HEK293 (cell line): Measurements from ENCODE around the gene PODN.

ENCODE experiments used
- BCL11A ChIP-seq: fragments of 450-650 bp; formaldehyde crosslinking; IDR thresholded peaks from 2 replicates; pipeline ENCODE4 v1.5.1; 2016; ENCODE audit warnings: low read depth, missing biosample characterization, missing genetic modification characterization
- MZF1 ChIP-seq: fragments of 450-650 bp; formaldehyde crosslinking; IDR thresholded peaks from 2 replicates; pipeline ENCODE4 v1.5.1; 2017; ENCODE audit warnings: missing biosample characterization, missing genetic modification characterization, borderline replicate concordance
- TRIM28 ChIP-seq: IDR thresholded peaks from 2 replicates; pipeline ENCODE4 v1.6.1; 2011; ENCODE audit warnings: low read length, control low read depth, borderline replicate concordance
- ZBTB21 ChIP-seq: fragments of 450-650 bp; formaldehyde crosslinking; IDR thresholded peaks from 2 replicates; pipeline ENCODE4 v1.5.1; 2017; ENCODE audit warnings: missing biosample characterization, missing genetic modification characterization
- ZBTB7A ChIP-seq: fragments of 450-650 bp; formaldehyde crosslinking; IDR thresholded peaks from 2 replicates; pipeline ENCODE4 v1.5.1; 2016; ENCODE audit warnings: low read depth, missing biosample characterization, missing genetic modification characterization
- ZNF311 ChIP-seq: fragments of 450-650 bp; formaldehyde crosslinking; IDR thresholded peaks from 2 replicates; pipeline ENCODE4 v1.5.1; 2017; ENCODE audit warnings: missing biosample characterization, missing genetic modification characterization, borderline replicate concordance
- ZNF837 ChIP-seq: fragments of 450-650 bp; formaldehyde crosslinking; IDR thresholded peaks from 2 replicates; pipeline ENCODE4 v1.5.1; 2016; ENCODE audit warnings: missing biosample characterization, missing genetic modification characterization
- TF ChIP-seq, protein P1 (sequence below): fragments of 450-650 bp; formaldehyde crosslinking; IDR thresholded peaks from 2 replicates; pipeline ENCODE4 v1.5.1; 2016; ENCODE audit warnings: missing biosample characterization, missing genetic modification characterization
- TF ChIP-seq, protein P2 (sequence below): fragments of 450-650 bp; formaldehyde crosslinking; IDR thresholded peaks from 2 replicates; pipeline ENCODE4 v1.5.1; 2016; ENCODE audit warnings: missing biosample characterization, missing genetic modification characterization

DNA sequence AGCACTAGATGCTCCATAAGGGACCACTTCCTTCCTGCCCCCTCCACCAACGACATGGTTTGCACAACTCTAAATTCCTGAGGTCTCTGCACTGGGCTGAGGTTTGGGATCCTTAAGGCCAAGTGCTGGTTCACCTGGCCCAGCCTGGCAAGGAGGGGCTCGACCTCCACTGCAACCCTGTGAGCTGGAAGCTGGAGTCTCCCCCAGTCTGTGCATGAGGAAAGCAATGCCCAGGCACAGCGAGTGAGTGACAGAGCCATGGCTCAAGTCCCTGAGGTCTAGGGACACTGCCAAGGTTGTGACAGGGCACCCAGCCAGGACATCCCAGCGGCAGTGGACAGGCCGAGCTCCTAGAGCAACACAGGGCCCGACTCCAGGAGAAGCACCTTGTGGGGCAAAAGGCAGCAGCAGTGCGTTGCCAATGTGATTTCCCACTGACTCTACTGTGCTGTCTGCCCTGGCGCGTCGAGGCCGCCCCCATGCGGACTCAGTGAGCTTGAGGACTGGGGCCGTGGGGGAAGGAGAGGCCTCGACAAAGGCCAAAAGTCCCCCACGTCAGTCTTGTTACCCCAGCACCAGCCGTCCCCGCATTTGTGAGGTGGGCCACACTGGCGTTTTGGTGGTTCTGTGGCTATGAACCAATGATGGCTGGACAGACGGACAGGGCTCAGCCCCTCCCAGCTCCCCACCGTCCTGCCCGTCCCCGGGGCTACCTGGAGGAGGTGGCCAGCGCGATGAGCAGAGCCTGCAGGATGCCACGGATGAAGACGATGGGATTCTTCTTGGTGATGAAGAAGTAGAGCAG is 30.0 kb downstream of the PODN start:
- TF ChIP-seq, protein P1, sequence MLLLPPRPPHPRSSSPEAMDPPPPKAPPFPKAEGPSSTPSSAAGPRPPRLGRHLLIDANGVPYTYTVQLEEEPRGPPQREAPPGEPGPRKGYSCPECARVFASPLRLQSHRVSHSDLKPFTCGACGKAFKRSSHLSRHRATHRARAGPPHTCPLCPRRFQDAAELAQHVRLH (tag by site-specific recombination): no peak
- TF ChIP-seq TRIM28 (no peak), MZF1 (tag by site-specific recombination) (no peak), BCL11A (tag by site-specific recombination) (no peak), ZNF837 (tag by site-specific recombination) (no peak), ZNF311 (tag by site-specific recombination) (no peak), ZBTB21 (tag by site-specific recombination) (no peak), ZBTB7A (tag by site-specific recombination) (no peak)
- TF ChIP-seq, protein P2, sequence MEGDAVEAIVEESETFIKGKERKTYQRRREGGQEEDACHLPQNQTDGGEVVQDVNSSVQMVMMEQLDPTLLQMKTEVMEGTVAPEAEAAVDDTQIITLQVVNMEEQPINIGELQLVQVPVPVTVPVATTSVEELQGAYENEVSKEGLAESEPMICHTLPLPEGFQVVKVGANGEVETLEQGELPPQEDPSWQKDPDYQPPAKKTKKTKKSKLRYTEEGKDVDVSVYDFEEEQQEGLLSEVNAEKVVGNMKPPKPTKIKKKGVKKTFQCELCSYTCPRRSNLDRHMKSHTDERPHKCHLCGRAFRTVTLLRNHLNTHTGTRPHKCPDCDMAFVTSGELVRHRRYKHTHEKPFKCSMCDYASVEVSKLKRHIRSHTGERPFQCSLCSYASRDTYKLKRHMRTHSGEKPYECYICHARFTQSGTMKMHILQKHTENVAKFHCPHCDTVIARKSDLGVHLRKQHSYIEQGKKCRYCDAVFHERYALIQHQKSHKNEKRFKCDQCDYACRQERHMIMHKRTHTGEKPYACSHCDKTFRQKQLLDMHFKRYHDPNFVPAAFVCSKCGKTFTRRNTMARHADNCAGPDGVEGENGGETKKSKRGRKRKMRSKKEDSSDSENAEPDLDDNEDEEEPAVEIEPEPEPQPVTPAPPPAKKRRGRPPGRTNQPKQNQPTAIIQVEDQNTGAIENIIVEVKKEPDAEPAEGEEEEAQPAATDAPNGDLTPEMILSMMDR: no peak
